GM19455 (cell line): ENCODE measurements around the gene HOGA1.

Experiments
- ATAC-seq: cut with Tn5 transposase; IDR thresholded peaks from one replicate; pipeline ENCODE4 v1.9.1; 2021; ENCODE audit not compliant: unreplicated experiment

HOGA1 gene

GRCh38 chr10:97578171-97578844 is 5.9 kb upstream of the HOGA1 start:
- ATAC-seq, result no peak

GRCh38 chr10:97580421-97581367 is 3.5 kb upstream of the HOGA1 start:
- ATAC-seq, result no peak

- no peak for ATAC-seq
These were observed 2.0 kb upstream of the HOGA1 start for GRCh38 chr10:97582169-97582568.

- ATAC-seq, result no peak
These were observed 713 bp upstream of the HOGA1 start for GRCh38 chr10:97583476-97583875.

GRCh38 chr10:97584798-97585438 is 729 bp downstream of the HOGA1 start:
- ATAC-seq, result no peak

- ATAC-seq, result no peak
These were observed 1.2 kb downstream of the HOGA1 start for GRCh38 chr10:97585439-97585811.

- no peak for ATAC-seq
These were observed 3.0 kb downstream of the HOGA1 start for GRCh38 chr10:97587183-97587582.

GRCh38 chr10:97589479-97589878 is 5.3 kb downstream of the HOGA1 start, which contains the start of gene C10orf62:
C10orf62 (plus strand) TSS chr10:97589721; CDS start chr10:97589898, 177 bp downstream.
- no peak for ATAC-seq

- no peak for ATAC-seq
These were observed 6.0 kb downstream of the HOGA1 start for GRCh38 chr10:97590082-97590747.

GRCh38 chr10:97590748-97591495 is 6.7 kb downstream of the HOGA1 start:
- no peak for ATAC-seq

GRCh38 chr10:97593421-97593820 is 9.2 kb downstream of the HOGA1 start:
- ATAC-seq, result no peak

GRCh38 chr10:97596101-97597082 is 12.2 kb downstream of the HOGA1 start:
- ATAC-seq, result no peak

GRCh38 chr10:97597778-97598177 is 13.6 kb downstream of the HOGA1 start:
- ATAC-seq, result no peak

- ATAC-seq, result no peak
These were observed 14.4 kb downstream of the HOGA1 start for GRCh38 chr10:97598407-97599271.

- ATAC-seq, result no peak
These were observed 15.1 kb downstream of the HOGA1 start for GRCh38 chr10:97599272-97599619.

GRCh38 chr10:97600616-97601015 is 16.4 kb downstream of the HOGA1 start:
- no peak for ATAC-seq

- ATAC-seq, result no peak
These were observed 17.4 kb downstream of the HOGA1 start for GRCh38 chr10:97601268-97602215.
